Measurements from ENCODE around the gene TSHZ1.

TSHZ1 gene

GRCh38 chr18:75276818-75277609 is 66.4 kb downstream of the TSHZ1 start:
- DNase-seq: peak in 1 of 2 experiments; percentile 27

GRCh38 chr18:75277610-75277928 is 67.0 kb downstream of the TSHZ1 start:
- DNase-seq: no peak

GRCh38 chr18:75279381-75279780 is 68.8 kb downstream of the TSHZ1 start:
- no peak for DNase-seq

- DNase-seq: no peak
These were observed 70.1 kb downstream of the TSHZ1 start for GRCh38 chr18:75280427-75281280.

GRCh38 chr18:75282746-75283145 is 72.1 kb downstream of the TSHZ1 start:
- DNase-seq: no peak

- DNase-seq: no peak
These were observed 73.1 kb downstream of the TSHZ1 start for GRCh38 chr18:75283731-75284130.

- DNase-seq: no peak
These were observed 74.0 kb downstream of the TSHZ1 start for GRCh38 chr18:75284566-75284965.

GRCh38 chr18:75285876-75286275 is 75.3 kb downstream of the TSHZ1 start:
- no peak for DNase-seq

- no peak for DNase-seq
These were observed 76.4 kb downstream of the TSHZ1 start for GRCh38 chr18:75287006-75287405.

GRCh38 chr18:75287700-75288099 is 77.1 kb downstream of the TSHZ1 start:
- DNase-seq: no peak

- DNase-seq: no peak
These were observed 79.2 kb downstream of the TSHZ1 start for GRCh38 chr18:75289761-75290160.

- DNase-seq: no peak
These were observed 80.3 kb downstream of the TSHZ1 start for GRCh38 chr18:75290737-75291358.

- no peak for DNase-seq
These were observed 80.9 kb downstream of the TSHZ1 start for GRCh38 chr18:75291460-75291859.

GRCh38 chr18:75293591-75293990 is 83.0 kb downstream of the TSHZ1 start:
- DNase-seq: no peak

- no peak for DNase-seq
These were observed 87.1 kb downstream of the TSHZ1 start for GRCh38 chr18:75297731-75298130.

GRCh38 chr18:75304678-75305557 is 94.3 kb downstream of the TSHZ1 start:
- no peak for DNase-seq

GRCh38 chr18:75305984-75306383 is 95.4 kb downstream of the TSHZ1 start:
- DNase-seq: no peak

- no peak for DNase-seq
These were observed 96.9 kb downstream of the TSHZ1 start for GRCh38 chr18:75307530-75307929.

GRCh38 chr18:75309564-75309963 is 99.0 kb downstream of the TSHZ1 start:
- DNase-seq: no peak

GRCh38 chr18:75314117-75314516 is 103.5 kb downstream of the TSHZ1 start:
- no peak for DNase-seq

- no peak for DNase-seq
These were observed 104.0 kb downstream of the TSHZ1 start for GRCh38 chr18:75314606-75315005.

- no peak for DNase-seq
These were observed 105.6 kb downstream of the TSHZ1 start for GRCh38 chr18:75316223-75316622.

GRCh38 chr18:75316826-75317225 is 106.2 kb downstream of the TSHZ1 start:
- no peak for DNase-seq
